ENCODE data around the gene FITM1. TPM values are rescaled to one million over a fixed set of nuclear protein-coding genes. Genes with fewer than 3 reads are reported as not detected.

FITM1 gene
- total RNA-seq, 2 donors from 2014 or later: 2.0 TPM; not detected in 1

- peaks cover 5 to 22% of the 10 kb centered on the region in 2 donors for H3K36me3 ChIP-seq
- intact Hi-C loops (cut with DNase I): loop anchor here (5.0 kb wide), 1 partner anchor 148 kb away; no protein-coding TSS in a partner anchor
- H3K9me3 ChIP-seq: no peaks in the 10 kb centered on the region
- peak overlapping the region; percentile 92 to 96 for H3K27ac ChIP-seq
- peaks cover 11% of the 10 kb centered on the region for H3K4me1 ChIP-seq (replicated peaks)
- no peaks in the 10 kb centered on the region for H3K27me3 ChIP-seq (replicated peaks; ENCODE audit: insufficient read depth)
- no peak overlapping the region for H3K4me3 ChIP-seq
- 77% methylated on average over 11 of the region's 11 CpGs for WGBS
- no peak for DNase-seq (ENCODE audit: low spot score)
- TF ChIP-seq POLR2AphosphoS5 (IDR thresholded peaks at IDR 0.05) (no peak), CTCF (IDR thresholded peaks at IDR 0.05) (no peak)
Observed at GRCh38 chr14:24159777-24160498, 29.5 kb downstream of the FITM1 start.

- peaks cover 11 to 22% of the 10 kb centered on the region in 2 donors for H3K36me3 ChIP-seq
Observed at GRCh38 chr14:24160499-24160849, 30.0 kb downstream of the FITM1 start.

GRCh38 chr14:24160850-24161804 is 30.7 kb downstream of the FITM1 start, which contains the start of gene IRF9:
IRF9 (plus strand) TSS chr14:24161265; CDS start chr14:24162145, 880 bp downstream.
- intact Hi-C loops (cut with DNase I): loop anchor here (5.0 kb wide), 1 partner anchor 149 kb away; no protein-coding TSS in a partner anchor
- Histone ChIP-seq H3K27ac (peak within 1 kb of the TSS; percentile 92 to 96), H3K36me3 (peaks cover 15 to 19% of the 10 kb centered on the region in 2 donors), H3K9me3 (no peaks in the 10 kb centered on the region), H3K4me1 (replicated peaks) (peaks cover 11% of the 10 kb centered on the region), H3K27me3 (replicated peaks; ENCODE audit: insufficient read depth) (no peaks in the 10 kb centered on the region), H3K4me3 (peak within 1 kb of the TSS; percentile 42 to 52)
- peak; percentile 95 for DNase-seq (ENCODE audit: low spot score)
- peak; percentile 95 to 99 (median 98) for TF ChIP-seq CTCF (IDR thresholded peaks at IDR 0.05)
- TF ChIP-seq POLR2AphosphoS5 (IDR thresholded peaks at IDR 0.05): peak; percentile 99
- peak; percentile 68 for TF ChIP-seq POLR2A (IDR thresholded peaks at IDR 0.05)
- 0% methylated on average over 12 of the region's 12 CpGs for WGBS

More at GRCh38 chr14:24160499-24160849, 30.0 kb downstream of the FITM1 start:
- TF ChIP-seq POLR2A (IDR thresholded peaks at IDR 0.05) (no peak), CTCF (IDR thresholded peaks at IDR 0.05) (no peak), POLR2AphosphoS5 (IDR thresholded peaks at IDR 0.05) (no peak)
- WGBS: 84% methylated on average over 4 of the region's 4 CpGs
- Histone ChIP-seq H3K4me3 (no peak overlapping the region), H3K27me3 (replicated peaks; ENCODE audit: insufficient read depth) (no peaks in the 10 kb centered on the region), H3K9me3 (no peaks in the 10 kb centered on the region), H3K27ac (peak overlapping the region; percentile 92 to 96), H3K4me1 (replicated peaks) (peaks cover 11% of the 10 kb centered on the region)
- intact Hi-C loops (cut with DNase I): loop anchor here (5.0 kb wide), 1 partner anchor 148 kb away; no protein-coding TSS in a partner anchor
- DNase-seq (ENCODE audit: low spot score): no peak

- H3K27ac ChIP-seq: peak overlapping the region; percentile 92 to 96
- intact Hi-C loops (cut with DNase I): loop anchor here (5.0 kb wide), 1 partner anchor 150 kb away; no protein-coding TSS in a partner anchor
- H3K4me1 ChIP-seq (replicated peaks): peaks cover 11% of the 10 kb centered on the region
- H3K4me3 ChIP-seq: peak overlapping the region; percentile 42 to 52
- TF ChIP-seq POLR2AphosphoS5 (IDR thresholded peaks at IDR 0.05) (no peak), POLR2A (IDR thresholded peaks at IDR 0.05) (no peak), CTCF (IDR thresholded peaks at IDR 0.05) (no peak)
- H3K9me3 ChIP-seq: no peaks in the 10 kb centered on the region
- no peak for DNase-seq (ENCODE audit: low spot score)
- no peaks in the 10 kb centered on the region for H3K27me3 ChIP-seq (replicated peaks; ENCODE audit: insufficient read depth)
- WGBS: 42% methylated on average over 8 of the region's 8 CpGs
- peaks cover 15 to 23% of the 10 kb centered on the region in 2 donors for H3K36me3 ChIP-seq
Observed at GRCh38 chr14:24162093-24162492, 31.6 kb downstream of the FITM1 start.
